GM10266 (cell line): ENCODE measurements around the gene INO80B.
A peak's percentile ranks its signal among the peaks of the same experiment; 100 is the strongest.

Experiments
- DNase-seq: peaks from one replicate; pipeline ENCODE4 v3.0.0; 2012; ENCODE audit errors: extremely low spot score
- TF ChIP-seq, protein P1 (sequence below): IDR thresholded peaks from 2 replicates; pipeline ENCODE4 v1.5.1; 2012; ENCODE audit warnings: mild to moderate bottlenecking, low read depth; ENCODE audit not compliant: control insufficient read depth, insufficient read depth; ENCODE audit errors: missing control alignments

The INO80B gene

DNA sequence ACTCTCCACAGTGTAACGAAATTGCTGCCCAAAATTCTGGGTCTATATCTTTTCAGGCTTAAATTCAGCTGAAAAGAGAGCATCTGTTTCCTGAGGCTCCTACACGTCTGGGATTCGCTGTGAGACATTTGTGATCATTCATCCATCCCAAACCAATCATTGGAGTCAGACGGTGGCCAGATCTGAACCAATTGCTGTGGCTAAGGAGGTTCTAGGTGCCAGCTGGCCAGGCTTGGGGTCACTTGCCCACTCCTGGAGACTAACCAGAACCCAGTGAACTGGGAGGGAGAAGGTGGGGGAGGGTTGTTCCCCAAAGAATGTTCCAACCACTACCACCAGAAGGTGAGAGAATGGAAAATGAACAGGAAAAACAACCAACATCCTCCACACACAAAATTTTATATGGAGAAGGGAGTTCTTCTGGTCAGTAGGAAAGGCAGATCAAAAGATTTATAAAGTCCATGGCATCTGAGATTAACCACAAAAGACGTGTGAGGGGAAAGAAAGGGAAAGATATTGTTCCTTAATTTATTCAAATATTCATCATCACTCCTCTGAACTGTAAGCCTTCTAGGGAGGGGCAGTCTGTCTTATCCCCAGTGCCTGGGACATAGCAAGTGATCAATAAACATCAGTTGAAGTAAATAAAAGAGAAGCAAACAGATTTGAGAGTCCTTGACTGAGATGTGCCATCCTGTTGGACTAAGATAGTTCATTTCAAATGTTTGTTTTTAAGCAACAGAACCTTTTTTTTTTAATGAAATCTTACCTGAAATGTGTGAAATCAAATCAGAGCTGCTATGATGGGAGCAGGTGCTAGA is 10.2 kb upstream of the INO80B start:
- DNase-seq, result no peak
- TF ChIP-seq, protein P1, sequence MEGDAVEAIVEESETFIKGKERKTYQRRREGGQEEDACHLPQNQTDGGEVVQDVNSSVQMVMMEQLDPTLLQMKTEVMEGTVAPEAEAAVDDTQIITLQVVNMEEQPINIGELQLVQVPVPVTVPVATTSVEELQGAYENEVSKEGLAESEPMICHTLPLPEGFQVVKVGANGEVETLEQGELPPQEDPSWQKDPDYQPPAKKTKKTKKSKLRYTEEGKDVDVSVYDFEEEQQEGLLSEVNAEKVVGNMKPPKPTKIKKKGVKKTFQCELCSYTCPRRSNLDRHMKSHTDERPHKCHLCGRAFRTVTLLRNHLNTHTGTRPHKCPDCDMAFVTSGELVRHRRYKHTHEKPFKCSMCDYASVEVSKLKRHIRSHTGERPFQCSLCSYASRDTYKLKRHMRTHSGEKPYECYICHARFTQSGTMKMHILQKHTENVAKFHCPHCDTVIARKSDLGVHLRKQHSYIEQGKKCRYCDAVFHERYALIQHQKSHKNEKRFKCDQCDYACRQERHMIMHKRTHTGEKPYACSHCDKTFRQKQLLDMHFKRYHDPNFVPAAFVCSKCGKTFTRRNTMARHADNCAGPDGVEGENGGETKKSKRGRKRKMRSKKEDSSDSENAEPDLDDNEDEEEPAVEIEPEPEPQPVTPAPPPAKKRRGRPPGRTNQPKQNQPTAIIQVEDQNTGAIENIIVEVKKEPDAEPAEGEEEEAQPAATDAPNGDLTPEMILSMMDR, result no peak

- TF ChIP-seq, protein P1, result no peak
- DNase-seq, result no peak
These were observed 7.5 kb upstream of the INO80B start for GRCh38 chr2:74447230-74447999.

DNA sequence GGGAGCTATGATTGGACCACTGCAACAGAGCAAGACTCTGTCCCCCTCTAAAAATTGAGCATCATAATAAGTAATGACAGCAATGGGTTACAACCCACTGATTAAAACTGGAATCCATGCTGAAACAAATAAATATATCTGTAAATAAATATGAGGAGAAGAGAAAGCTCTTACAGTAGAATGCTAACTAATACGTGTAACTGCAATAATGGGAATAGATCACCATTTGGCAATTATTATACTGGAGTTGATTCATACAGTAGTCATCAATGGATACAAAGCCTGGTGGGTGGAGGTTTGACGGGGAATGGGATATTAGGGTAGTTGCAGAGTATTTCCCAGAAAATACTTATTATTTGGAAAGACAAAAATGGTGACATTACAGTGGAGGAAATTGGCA is 6.1 kb upstream of the INO80B start:
- TF ChIP-seq, protein P1, result no peak
- DNase-seq, result no peak

DNA sequence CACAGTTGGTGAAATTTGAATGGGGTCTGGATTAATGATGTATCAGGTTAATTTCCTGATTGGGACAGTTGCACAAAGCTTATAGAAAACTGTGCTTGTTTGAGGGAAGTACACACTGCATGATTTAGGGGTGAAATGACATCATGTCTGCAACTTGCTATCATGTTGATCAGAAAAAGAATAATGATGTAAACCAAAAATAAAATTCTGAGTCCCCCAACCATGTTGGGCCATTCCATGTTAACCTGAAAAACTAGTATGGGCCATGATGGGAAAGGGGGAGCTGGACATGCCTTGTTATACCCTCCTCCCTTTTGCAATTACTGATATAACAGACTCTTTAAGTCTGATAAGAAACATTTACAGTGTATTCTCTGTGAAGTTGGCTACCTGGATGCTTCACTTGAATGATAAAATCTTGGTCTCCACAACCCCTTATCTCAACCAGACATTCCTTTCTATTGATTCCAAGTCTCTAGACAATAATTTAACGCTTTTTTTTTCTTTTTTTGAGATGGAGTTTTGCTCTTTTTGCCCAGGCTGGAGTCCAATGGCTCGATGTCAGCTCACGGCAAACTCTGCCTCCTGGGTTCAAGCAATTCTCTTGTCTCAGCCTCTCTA is 4.2 kb upstream of the INO80B start:
- TF ChIP-seq, protein P1, result no peak
- no peak for DNase-seq

GRCh38 chr2:74457129-74457548 is 2.3 kb downstream of the INO80B start:
- TF ChIP-seq, protein P1, result no peak
- no peak for DNase-seq

GRCh38 chr2:74457549-74458131 is 2.8 kb downstream of the INO80B start:
- DNase-seq, result peak; percentile 81
- TF ChIP-seq, protein P1, result no peak
